Osteoblast (primary cell): ENCODE results near the gene NEK5. TPM values are rescaled to one million over a fixed set of nuclear protein-coding genes. Genes with fewer than 3 reads are reported as not detected.

Source experiments
- DNase-seq: peaks from one replicate; pipeline ENCODE4 v3.0.0; 2011; ENCODE audit warnings: low spot score, mixed read lengths; ENCODE audit not compliant: insufficient read length; ENCODE audit errors: missing footprints
- H2AFZ ChIP-seq: 2 replicates; pipeline ENCODE4 v1.6.0; 2011; ENCODE audit warnings: mild to moderate bottlenecking, low read length
- H3K27ac ChIP-seq: 2 replicates; pipeline ENCODE4 v1.5.1; 2011; ENCODE audit warnings: mild to moderate bottlenecking, low read depth, low read length, moderate library complexity
- H3K27me3 ChIP-seq: 2 replicates; pipeline ENCODE4 v1.6.0; 2012; ENCODE audit warnings: mild to moderate bottlenecking, control low read depth, inconsistent platforms, low read length, moderate library complexity; ENCODE audit not compliant: insufficient read depth
- H3K36me3 ChIP-seq: 2 replicates; pipeline ENCODE4 v1.5.1; 2011; ENCODE audit warnings: mild to moderate bottlenecking, low read length, control low read depth, moderate library complexity; ENCODE audit not compliant: insufficient read depth
- H3K4me1 ChIP-seq: 2 replicates; pipeline ENCODE4 v1.5.1; 2011; ENCODE audit warnings: mild to moderate bottlenecking, low read length, control low read depth, moderate library complexity; ENCODE audit not compliant: insufficient read depth
- H3K4me2 ChIP-seq: 2 replicates; pipeline ENCODE4 v1.6.0; 2011; ENCODE audit warnings: mild to moderate bottlenecking, low read length; ENCODE audit not compliant: insufficient read depth
- H3K4me3 ChIP-seq: fragments of 200-600 bp; sonication (generic); 3 replicates; pipeline ENCODE4 v1.5.1; 2012; ENCODE audit warnings: mild to moderate bottlenecking, low read length, inconsistent platforms; ENCODE audit not compliant: insufficient read depth
- H3K79me2 ChIP-seq: 2 replicates; pipeline ENCODE4 v1.6.0; 2012; ENCODE audit warnings: mild to moderate bottlenecking, low read length, control low read depth, inconsistent platforms; ENCODE audit not compliant: insufficient read depth
- H3K9me3 ChIP-seq: 2 replicates; pipeline ENCODE4 v1.5.1; 2011; ENCODE audit warnings: low read depth, low read length, control low read depth
- H4K20me1 ChIP-seq: 2 replicates; pipeline ENCODE4 v1.6.0; 2012; ENCODE audit warnings: mild to moderate bottlenecking, low read length, control low read depth; ENCODE audit not compliant: insufficient read depth
- total RNA-seq: library from RNA; depleted of rRNA; stranded (reverse); fragments of >200 nt; gene quantifications from 2 replicates; pipeline ENCODE4 v1.2.3, GENCODE V29; 2012
- TF ChIP-seq, protein P1 (sequence below): IDR thresholded peaks from 2 replicates; pipeline ENCODE4 v1.5.1; 2011; ENCODE audit warnings: mild to moderate bottlenecking, low read depth, low read length, moderate library complexity; ENCODE audit errors: extremely low read depth

Gene NEK5
- total RNA-seq, 1 donor = 0.36 TPM

DNA sequence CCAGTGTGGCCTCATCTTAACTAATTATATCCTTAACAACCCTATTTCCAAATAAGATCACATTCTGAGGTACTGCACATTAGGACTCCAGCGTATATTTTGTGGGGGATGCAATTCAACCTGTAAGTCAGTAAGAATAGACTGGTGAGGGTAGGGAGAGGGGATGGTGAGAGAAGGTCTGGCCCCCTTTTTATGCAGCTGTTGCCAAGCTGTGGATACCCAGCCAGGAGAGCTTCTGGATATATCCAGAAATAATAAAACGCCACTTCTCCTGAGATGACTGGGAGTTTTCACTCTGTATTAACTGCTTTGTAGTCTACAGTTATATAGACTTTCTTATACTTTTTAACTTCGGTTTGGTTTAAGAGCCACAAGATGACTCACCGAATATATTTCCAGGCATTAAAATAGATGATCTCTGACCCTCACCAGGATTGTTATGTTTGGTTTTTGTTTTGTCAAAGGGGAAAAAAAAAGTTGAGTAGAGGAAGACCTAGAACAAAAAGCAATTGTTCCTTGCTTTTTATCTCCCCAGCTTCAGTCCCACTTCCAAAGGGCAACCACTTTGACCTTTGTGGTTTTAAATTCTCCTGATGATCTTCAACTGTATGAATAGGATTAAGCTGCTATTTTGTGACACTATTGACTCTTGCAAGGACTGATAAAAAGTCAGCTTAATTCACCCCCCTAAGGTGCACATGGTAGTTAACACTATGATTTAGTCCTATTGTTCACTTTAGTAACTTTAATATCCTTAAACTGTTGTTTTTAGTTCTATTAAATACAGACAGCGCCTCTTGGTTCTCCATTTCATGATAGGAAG, 33.6 kb upstream of the NEK5 start:
- no peaks in the 10 kb centered on the region for H4K20me1 ChIP-seq
- no peaks in the 10 kb centered on the region for H3K9me3 ChIP-seq
- peaks cover 8% of the 10 kb centered on the region for H3K36me3 ChIP-seq
- no peak overlapping the region for H2AFZ ChIP-seq
- no peak overlapping the region for H3K27ac ChIP-seq
- no peaks in the 10 kb centered on the region for H3K27me3 ChIP-seq
- TF ChIP-seq, protein P1, sequence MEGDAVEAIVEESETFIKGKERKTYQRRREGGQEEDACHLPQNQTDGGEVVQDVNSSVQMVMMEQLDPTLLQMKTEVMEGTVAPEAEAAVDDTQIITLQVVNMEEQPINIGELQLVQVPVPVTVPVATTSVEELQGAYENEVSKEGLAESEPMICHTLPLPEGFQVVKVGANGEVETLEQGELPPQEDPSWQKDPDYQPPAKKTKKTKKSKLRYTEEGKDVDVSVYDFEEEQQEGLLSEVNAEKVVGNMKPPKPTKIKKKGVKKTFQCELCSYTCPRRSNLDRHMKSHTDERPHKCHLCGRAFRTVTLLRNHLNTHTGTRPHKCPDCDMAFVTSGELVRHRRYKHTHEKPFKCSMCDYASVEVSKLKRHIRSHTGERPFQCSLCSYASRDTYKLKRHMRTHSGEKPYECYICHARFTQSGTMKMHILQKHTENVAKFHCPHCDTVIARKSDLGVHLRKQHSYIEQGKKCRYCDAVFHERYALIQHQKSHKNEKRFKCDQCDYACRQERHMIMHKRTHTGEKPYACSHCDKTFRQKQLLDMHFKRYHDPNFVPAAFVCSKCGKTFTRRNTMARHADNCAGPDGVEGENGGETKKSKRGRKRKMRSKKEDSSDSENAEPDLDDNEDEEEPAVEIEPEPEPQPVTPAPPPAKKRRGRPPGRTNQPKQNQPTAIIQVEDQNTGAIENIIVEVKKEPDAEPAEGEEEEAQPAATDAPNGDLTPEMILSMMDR = no peak
- DNase-seq = peak; percentile 43
- peaks cover 21% of the 10 kb centered on the region for H3K4me1 ChIP-seq
- peaks cover 6% of the 10 kb centered on the region for H3K79me2 ChIP-seq
- peak overlapping the region; percentile 6 for H3K4me2 ChIP-seq
- H3K4me3 ChIP-seq = no peak overlapping the region

- H3K36me3 ChIP-seq = peaks cover 8% of the 10 kb centered on the region
- H3K9me3 ChIP-seq = no peaks in the 10 kb centered on the region
- no peak overlapping the region for H3K27ac ChIP-seq
- no peak for DNase-seq
- no peak overlapping the region for H3K4me3 ChIP-seq
- peak overlapping the region; percentile 10 for H2AFZ ChIP-seq
- peaks cover 28% of the 10 kb centered on the region for H3K4me1 ChIP-seq
- no peaks in the 10 kb centered on the region for H4K20me1 ChIP-seq
- TF ChIP-seq, protein P1 = no peak
- peaks cover 7% of the 10 kb centered on the region for H3K79me2 ChIP-seq
- no peaks in the 10 kb centered on the region for H3K27me3 ChIP-seq
- H3K4me2 ChIP-seq = no peak overlapping the region
These were observed 32.3 kb upstream of the NEK5 start for GRCh38 chr13:52161181-52161646.

DNA sequence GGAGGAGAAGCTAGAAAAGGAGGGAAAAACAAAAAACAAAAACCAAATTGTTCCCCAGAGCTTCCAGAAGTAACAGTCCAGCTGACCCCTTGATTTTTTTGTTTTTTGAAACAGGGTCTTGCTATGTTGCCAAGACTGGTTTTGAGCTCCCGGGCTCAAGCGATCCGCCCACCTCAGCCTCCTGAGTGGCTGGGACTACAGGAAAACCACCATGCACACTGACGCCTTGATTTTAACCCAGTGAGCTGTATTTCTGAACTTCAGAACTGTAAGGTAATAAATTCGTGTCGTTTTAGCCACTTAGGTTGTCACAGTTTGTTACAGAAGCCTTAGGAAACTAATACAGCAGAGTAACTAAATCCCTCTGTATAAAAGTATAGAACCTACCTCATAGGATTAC, 31.6 kb upstream of the NEK5 start:
- Histone ChIP-seq H3K4me3 (no peak overlapping the region), H2AFZ (no peak overlapping the region), H3K9me3 (no peaks in the 10 kb centered on the region), H3K36me3 (peaks cover 3% of the 10 kb centered on the region), H4K20me1 (no peaks in the 10 kb centered on the region), H3K4me1 (peaks cover 28% of the 10 kb centered on the region), H3K4me2 (no peak overlapping the region), H3K79me2 (peaks cover 7% of the 10 kb centered on the region), H3K27me3 (no peaks in the 10 kb centered on the region), H3K27ac (no peak overlapping the region)
- no peak for DNase-seq
- TF ChIP-seq, protein P1 = no peak

- peaks cover 28% of the 10 kb centered on the region for H3K4me1 ChIP-seq
- DNase-seq = no peak
- H4K20me1 ChIP-seq = no peaks in the 10 kb centered on the region
- peak overlapping the region; percentile 78 for H2AFZ ChIP-seq
- H3K4me2 ChIP-seq = no peak overlapping the region
- no peaks in the 10 kb centered on the region for H3K36me3 ChIP-seq
- H3K27ac ChIP-seq = no peak overlapping the region
- TF ChIP-seq, protein P1 = no peak
- H3K9me3 ChIP-seq = no peaks in the 10 kb centered on the region
- peaks cover 7% of the 10 kb centered on the region for H3K79me2 ChIP-seq
- H3K4me3 ChIP-seq = no peak overlapping the region
- no peaks in the 10 kb centered on the region for H3K27me3 ChIP-seq
These were observed 31.2 kb upstream of the NEK5 start for GRCh38 chr13:52160053-52160452.
